ENCODE data around the gene SOX15. TPM values are rescaled to one million over a fixed set of nuclear protein-coding genes. Genes with fewer than 3 reads are reported as not detected.
A peak's percentile ranks its signal among the peaks of the same experiment; 100 is the strongest.

The SOX15 gene
- total and polyA plus RNA-seq, 8 donors: 0.31 to 2.0 (median 1.9) TPM; not detected in 1

- no peak for TF ChIP-seq CTCF (IDR thresholded peaks at IDR 0.05)
- Histone ChIP-seq H3K9me3 (no peaks in the 10 kb centered on the region), H3K36me3 (peaks cover 0 to 9% of the 10 kb centered on the region in 2 donors), H3K27ac (no peak overlapping the region), H3K27me3 (no peaks in the 10 kb centered on the region), H3K4me3 (no peak overlapping the region), H3K4me1 (peaks cover 32 to 74% of the 10 kb centered on the region in 2 donors)
- DNase-seq (no peak), ATAC-seq (no peak)
- intact Hi-C loops (cut with DNase I): no loop called here
Observed at GRCh38 chr17:7556627-7557026, 33.3 kb downstream of the SOX15 start.

- no peak overlapping the region for H3K4me3 ChIP-seq
- H3K9me3 ChIP-seq: no peaks in the 10 kb centered on the region
- H3K4me1 ChIP-seq: peaks cover 28 to 76% of the 10 kb centered on the region in 2 donors
- DNase-seq (no peak), ATAC-seq (no peak)
- peaks cover 0 to 9% of the 10 kb centered on the region in 2 donors for H3K36me3 ChIP-seq
- H3K27ac ChIP-seq: no peak overlapping the region
- H3K27me3 ChIP-seq: no peaks in the 10 kb centered on the region
- intact Hi-C loops (cut with DNase I): no loop called here
- no peak for TF ChIP-seq CTCF (IDR thresholded peaks at IDR 0.05)
Observed at GRCh38 chr17:7555320-7555948, 34.5 kb downstream of the SOX15 start.

- TF ChIP-seq CTCF (IDR thresholded peaks at IDR 0.05): no peak
- DNase-seq (no peak), ATAC-seq (no peak)
- intact Hi-C loops (cut with DNase I): no loop called here
- Histone ChIP-seq H3K27me3 (no peaks in the 10 kb centered on the region), H3K4me3 (no peak overlapping the region), H3K4me1 (peaks cover 21 to 73% of the 10 kb centered on the region in 2 donors), H3K9me3 (no peaks in the 10 kb centered on the region), H3K27ac (peak overlapping the region; percentile 44 to 82), H3K36me3 (peaks cover 0 to 7% of the 10 kb centered on the region in 2 donors)
Observed at GRCh38 chr17:7553356-7553755, 36.5 kb downstream of the SOX15 start.

- no peak for TF ChIP-seq CTCF (IDR thresholded peaks at IDR 0.05)
- Histone ChIP-seq H3K4me1 (peaks cover 14 to 70% of the 10 kb centered on the region in 2 donors), H3K4me3 (no peak overlapping the region), H3K36me3 (peaks cover 0 to 7% of the 10 kb centered on the region in 2 donors), H3K27ac (peak overlapping the region; percentile 48 to 82), H3K9me3 (no peaks in the 10 kb centered on the region), H3K27me3 (no peaks in the 10 kb centered on the region)
- intact Hi-C loops (cut with DNase I): no loop called here
- DNase-seq (peak in 1 of 4 donors; percentile 47), ATAC-seq (peak; percentile 23)
Observed at GRCh38 chr17:7552621-7553051, 37.3 kb downstream of the SOX15 start.

GRCh38 chr17:7551396-7551795, 38.5 kb downstream of the SOX15 start:
- no peak for TF ChIP-seq CTCF (IDR thresholded peaks at IDR 0.05)
- no peak overlapping the region for H3K4me3 ChIP-seq
- DNase-seq: no peak
- no peak for ATAC-seq
- H3K36me3 ChIP-seq: peaks cover 0 to 7% of the 10 kb centered on the region in 2 donors
- H3K9me3 ChIP-seq: no peaks in the 10 kb centered on the region
- H3K27me3 ChIP-seq: no peaks in the 10 kb centered on the region
- H3K27ac ChIP-seq: peak overlapping the region in 1 of 2 donors; percentile 82
- intact Hi-C loops (cut with DNase I): no loop called here
- H3K4me1 ChIP-seq: peaks cover 6 to 61% of the 10 kb centered on the region in 2 donors
